Endothelial cell (in vitro differentiated cells): ENCODE results near the gene QKI. TPM values are rescaled to one million over a fixed set of nuclear protein-coding genes. Genes with fewer than 3 reads are reported as not detected.

ENCODE experiments used
- DNase-seq: peaks from one replicate; pipeline ENCODE4 v3.0.0; 2021; ENCODE audit warnings: low spot score
- H3K27ac Mint-ChIP-seq: one replicate; pipeline ENCODE4 v1.8.0; 2021; ENCODE audit warnings: mixed read lengths, inconsistent platforms; ENCODE audit not compliant: unreplicated experiment
- H3K27me3 Mint-ChIP-seq: one replicate; pipeline ENCODE4 v1.8.0; 2021; ENCODE audit warnings: mild to moderate bottlenecking, moderate library complexity, mixed read lengths, inconsistent platforms; ENCODE audit not compliant: unreplicated experiment
- H3K36me3 Mint-ChIP-seq: one replicate; pipeline ENCODE4 v1.8.0; 2021; ENCODE audit warnings: mild to moderate bottlenecking, low read depth, mixed read lengths, inconsistent platforms; ENCODE audit not compliant: unreplicated experiment
- H3K4me1 Mint-ChIP-seq: one replicate; pipeline ENCODE4 v1.8.0; 2021; ENCODE audit warnings: mild to moderate bottlenecking, mixed read lengths, inconsistent platforms; ENCODE audit not compliant: unreplicated experiment
- H3K4me3 Mint-ChIP-seq: one replicate; pipeline ENCODE4 v1.8.0; 2021; ENCODE audit warnings: mild to moderate bottlenecking, mixed read lengths, inconsistent platforms; ENCODE audit not compliant: unreplicated experiment
- H3K9me3 Mint-ChIP-seq: one replicate; pipeline ENCODE4 v1.8.0; 2021; ENCODE audit warnings: mixed read lengths, inconsistent platforms; ENCODE audit not compliant: unreplicated experiment
- CTCF ChIP-seq: fragments of 200-600 bp; sonication (generic); IDR thresholded peaks from one replicate; pipeline ENCODE4 v1.5.0; 2021; ENCODE audit warnings: antibody characterized with exemption; ENCODE audit not compliant: unreplicated experiment
- total RNA-seq: library from RNA; stranded (reverse); fragmentation: NEBNext Ultra II Directional; extraction: Animal tissue kit (Norgen Biotek cat#: 25700); gene quantifications from one replicate; pipeline ENCODE4 v1.2.1, GENCODE V29; 2021; ENCODE audit not compliant: unreplicated experiment

Gene QKI
- total RNA-seq, 1 donor from 2014 or later: 326 TPM

DNA sequence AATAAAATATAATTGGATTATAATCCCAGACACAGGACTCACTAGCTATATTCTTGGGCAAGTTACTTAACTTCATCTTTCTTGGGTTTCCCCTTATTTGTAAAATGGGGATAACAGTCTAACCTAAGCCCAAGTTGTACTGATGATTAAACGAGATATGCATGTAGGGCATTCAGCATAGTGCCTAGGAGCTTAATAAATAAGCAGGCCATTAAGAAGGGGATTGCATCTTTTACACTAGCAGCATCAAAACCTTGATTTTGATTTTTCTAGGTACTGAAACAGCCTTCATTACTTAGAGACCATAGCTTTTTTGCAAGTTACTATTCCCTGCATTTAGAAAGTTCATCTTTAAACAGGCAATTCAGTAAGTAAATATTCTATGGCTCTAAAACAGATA is 2.2 kb upstream of the QKI start:
- peaks cover 17% of the 10 kb centered on the region for H3K27me3 Mint-ChIP-seq

GRCh38 chr6:163412801-163413344 is 1.6 kb upstream of the QKI start:
- H3K36me3 Mint-ChIP-seq: peaks cover 20% of the 10 kb centered on the region
- peaks cover 17% of the 10 kb centered on the region for H3K27me3 Mint-ChIP-seq
- DNase-seq: no peak
- H3K4me1 Mint-ChIP-seq: peaks cover 27% of the 10 kb centered on the region
- peak overlapping the region; percentile 99 for H3K27ac Mint-ChIP-seq
- no peaks in the 10 kb centered on the region for H3K9me3 Mint-ChIP-seq
- no peak for TF ChIP-seq CTCF
- peak overlapping the region; percentile 96 for H3K4me3 Mint-ChIP-seq

More for the DNA sequence above, 2.2 kb upstream of the QKI start:
- Mint-ChIP-seq H3K4me1 (peaks cover 27% of the 10 kb centered on the region), H3K4me3 (peak overlapping the region; percentile 96), H3K9me3 (no peaks in the 10 kb centered on the region), H3K27ac (peak overlapping the region; percentile 99), H3K36me3 (peaks cover 20% of the 10 kb centered on the region)
- no peak for DNase-seq
- no peak for TF ChIP-seq CTCF

DNA sequence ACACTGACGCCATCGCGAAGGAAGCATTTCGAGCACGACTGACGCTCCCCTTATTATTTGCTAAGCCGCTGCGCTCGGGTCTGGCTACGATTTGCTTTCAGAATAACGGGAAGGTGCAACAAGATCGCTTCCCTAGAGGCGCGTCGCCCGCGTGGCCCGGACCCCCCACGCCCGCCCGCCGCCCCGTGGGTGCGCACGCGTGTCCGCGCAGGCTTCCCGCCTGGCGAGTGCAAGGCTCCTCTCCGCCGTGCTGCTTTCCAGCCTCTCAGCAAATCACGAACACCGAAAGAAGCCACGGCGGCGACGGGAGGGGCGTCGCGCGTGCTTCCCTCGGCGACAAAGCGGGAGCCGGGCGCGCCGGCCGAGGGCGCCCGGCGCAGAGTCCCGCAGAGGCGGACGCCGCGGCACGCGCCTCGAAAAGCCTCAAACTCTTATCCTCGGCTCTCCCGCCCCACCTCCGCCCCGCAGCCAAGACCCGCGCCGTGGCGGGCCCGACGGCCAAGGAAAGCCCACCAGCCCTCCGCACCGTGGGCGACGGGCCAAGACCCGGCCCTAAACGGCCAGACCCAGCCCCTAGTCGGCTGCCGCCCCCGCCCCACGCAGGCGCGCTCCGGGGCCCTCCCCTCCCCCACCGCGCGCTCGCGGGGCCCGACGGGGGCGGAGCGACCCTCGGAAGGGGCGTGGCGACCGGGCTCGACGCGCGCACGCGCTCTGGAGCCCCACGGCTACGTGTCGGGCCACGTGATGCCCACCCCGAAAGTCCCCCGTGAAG is 987 bp upstream of the QKI start:
- Mint-ChIP-seq H3K4me3 (peak overlapping the region; percentile 96), H3K27ac (peak overlapping the region; percentile 99), H3K4me1 (peaks cover 30% of the 10 kb centered on the region)

GRCh38 chr6:163414946-163415619 is 565 bp downstream of the QKI start:
- peaks cover 45% of the 10 kb centered on the region for H3K4me1 Mint-ChIP-seq
- DNase-seq: no peak
- peak overlapping the region; percentile 87 for H3K4me3 Mint-ChIP-seq
- no peaks in the 10 kb centered on the region for H3K9me3 Mint-ChIP-seq
- H3K27ac Mint-ChIP-seq: peak overlapping the region; percentile 85
- peaks cover 17% of the 10 kb centered on the region for H3K27me3 Mint-ChIP-seq
- TF ChIP-seq CTCF: no peak
- H3K36me3 Mint-ChIP-seq: peaks cover 20% of the 10 kb centered on the region

More for the DNA sequence above, 987 bp upstream of the QKI start:
- DNase-seq: peak; percentile 96
- no peaks in the 10 kb centered on the region for H3K9me3 Mint-ChIP-seq
- peaks cover 17% of the 10 kb centered on the region for H3K27me3 Mint-ChIP-seq
- no peak for TF ChIP-seq CTCF
- H3K36me3 Mint-ChIP-seq: peaks cover 20% of the 10 kb centered on the region
